ENCODE data around the gene C14orf180.
A peak's percentile ranks its signal among the peaks of the same experiment; 100 is the strongest.

Gene C14orf180

GRCh38 chr14:104560586-104560945, 19.0 kb upstream of the C14orf180 start:
- TF ChIP-seq CTCF (conservative IDR thresholded peaks at IDR 0.05) = no peak
- H3K27ac ChIP-seq = no peak overlapping the region

- H3K27ac ChIP-seq = no peak overlapping the region
- TF ChIP-seq CTCF (conservative IDR thresholded peaks at IDR 0.05) = no peak
Observed at GRCh38 chr14:104561124-104561557, 18.4 kb upstream of the C14orf180 start.

GRCh38 chr14:104561632-104562495, 17.7 kb upstream of the C14orf180 start:
- no peak for TF ChIP-seq CTCF (conservative IDR thresholded peaks at IDR 0.05)

GRCh38 chr14:104562606-104563005, 17.0 kb upstream of the C14orf180 start:
- TF ChIP-seq CTCF (conservative IDR thresholded peaks at IDR 0.05) = no peak
- H3K27ac ChIP-seq = no peak overlapping the region

More at GRCh38 chr14:104561632-104562495, 17.7 kb upstream of the C14orf180 start:
- H3K27ac ChIP-seq = no peak overlapping the region

- TF ChIP-seq CTCF (conservative IDR thresholded peaks at IDR 0.05) = no peak
- H3K27ac ChIP-seq = no peak overlapping the region; the same call in 1 of the 2 replicates
Observed at GRCh38 chr14:104563191-104563741, 16.3 kb upstream of the C14orf180 start.

GRCh38 chr14:104563742-104564615, 15.6 kb upstream of the C14orf180 start:
- peak; percentile 94 for TF ChIP-seq CTCF (conservative IDR thresholded peaks at IDR 0.05)
- no peak overlapping the region; the same call in 1 of the 2 replicates for H3K27ac ChIP-seq

Measured in VCaP (cell line).